GM12878 (cell line): ENCODE data around the gene USP37. TPM values are rescaled to one million over a fixed set of nuclear protein-coding genes. Genes with fewer than 3 reads are reported as not detected.
A peak's percentile ranks its signal among the peaks of the same experiment; 100 is the strongest.

Experiments used
- ATAC-seq: fragments of 200-7000 bp; cut with Tn5 transposase; 3 replicates; pipeline ENCODE4 v1.9.1; 2020; ENCODE audit warnings: mild to moderate bottlenecking, moderate library complexity
- BruUV-seq: library from RNA; stranded (reverse); fragments of 400-500 nt; replicated peaks from 2 replicates; lab custom pipeline; 2021; lab: Mats Ljungman, UMichigan
- CTCF ChIA-PET: fragments of 300-600 bp; sonication (Branson Sonifier 250); formaldehyde crosslinking; extraction: SDS; loops from one replicate; lab custom pipeline; 2021; ENCODE audit warnings: inconsistent platforms; lab: Yijun Ruan, JAX
- POLR2A ChIA-PET: fragments of 350-600 bp; formaldehyde crosslinking; extraction: SDS; loops from one replicate; lab custom pipeline; 2021; ENCODE audit warnings: inconsistent platforms; lab: Charles Lee
- RAD21 ChIA-PET: fragments of 300-600 bp; sonication (Branson Sonifier 250); formaldehyde crosslinking; loops from one replicate; lab custom pipeline; 2023; ENCODE audit warnings: antibody characterized with exemption; ENCODE audit not compliant: unreplicated experiment; lab: Charles Lee
- SMC1A ChIA-PET: fragments of 300-600 bp; sonication (Branson Sonifier 250); formaldehyde crosslinking; loops from one replicate; lab custom pipeline; 2023; ENCODE audit not compliant: unreplicated experiment, uncharacterized antibody; lab: Charles Lee
- DNase-seq: peaks from one replicate; pipeline ENCODE4 v3.0.0-alpha.2; 2011; ENCODE audit warnings: low read depth, low spot score
- FAIRE-seq: peaks from 3 replicates; lab custom pipeline; 2011; peaks lifted over from hg19 to GRCh38; lab: Jason Lieb, UNC
- H2AFZ ChIP-seq: 2 replicates; pipeline ENCODE4 v1.6.0; 2011; ENCODE audit warnings: low read depth, low read length, control low read depth; ENCODE audit not compliant: control insufficient read depth
- H3K27ac ChIP-seq: 2 replicates; pipeline ENCODE4 v1.5.1; 2011; ENCODE audit warnings: control low read depth; ENCODE audit not compliant: control insufficient read depth, insufficient read depth
- H3K27me3 ChIP-seq, 2 experiments: replicated peaks in 1 of 2; 2 replicates each; pipeline versions ENCODE4 v1.6.0 to v1.6.1; 2011; ENCODE audit warnings: low read length in 1 of 2; ENCODE audit not compliant: control insufficient read depth in 2 of 2, insufficient read depth in 2 of 2
- H3K36me3 ChIP-seq, 2 experiments: 2 replicates each; pipeline ENCODE4 v1.5.1; 2011; ENCODE audit warnings: low read length in 1 of 2; ENCODE audit not compliant: control insufficient read depth in 2 of 2, insufficient read depth in 2 of 2
- H3K4me1 ChIP-seq: 2 replicates; pipeline ENCODE4 v1.6.1; 2011; ENCODE audit warnings: mild to moderate bottlenecking, low read length, moderate library complexity, mixed read lengths; ENCODE audit not compliant: control insufficient read depth, insufficient read depth
- H3K4me2 ChIP-seq: 2 replicates; pipeline ENCODE4 v1.6.0; 2011; ENCODE audit warnings: control low read depth; ENCODE audit not compliant: control insufficient read depth, insufficient read depth
- H3K4me3 ChIP-seq: fragments of 200-600 bp; sonication (generic); 2 replicates; pipeline ENCODE4 v1.5.1; 2016
- H3K79me2 ChIP-seq: 2 replicates; pipeline ENCODE4 v1.6.0; 2011; ENCODE audit warnings: low read length; ENCODE audit not compliant: control insufficient read depth, insufficient read depth
- H3K9ac ChIP-seq: 2 replicates; pipeline ENCODE4 v1.8.0; 2011; ENCODE audit warnings: low read length, control low read depth, mixed read lengths; ENCODE audit not compliant: control insufficient read depth, insufficient read depth
- H3K9me3 ChIP-seq: replicated peaks from 3 replicates; pipeline ENCODE4 v1.5.1; 2011; ENCODE audit warnings: mild to moderate bottlenecking, low read length; ENCODE audit not compliant: control insufficient read depth, insufficient read depth
- H4K20me1 ChIP-seq: 2 replicates; pipeline ENCODE4 v1.6.0; 2011; ENCODE audit not compliant: control insufficient read depth, insufficient read depth
- ATF2 ChIP-seq: IDR thresholded peaks from 2 replicates; pipeline ENCODE4 v1.6.1; 2012; ENCODE audit warnings: low read length, inconsistent platforms
- CBFB ChIP-seq: IDR thresholded peaks from 2 replicates; pipeline ENCODE4 v1.6.1; 2016; ENCODE audit warnings: antibody characterized with exemption, low read depth
- CREB1 ChIP-seq: IDR thresholded peaks from 2 replicates; pipeline ENCODE4 v1.6.1; 2012; ENCODE audit warnings: low read depth, mild to moderate bottlenecking, inconsistent platforms
- MEF2B ChIP-seq: fragments of 450-650 bp; IDR thresholded peaks from 2 replicates; pipeline ENCODE4 v1.6.1; 2018; ENCODE audit warnings: mild to moderate bottlenecking, moderate library complexity; ENCODE audit not compliant: partially characterized antibody, poor library complexity, severe bottlenecking
- NR2C1 ChIP-seq: fragments of 450-650 bp; IDR thresholded peaks from 2 replicates; pipeline ENCODE4 v1.6.1; 2017; ENCODE audit warnings: antibody characterized with exemption, mild to moderate bottlenecking, moderate library complexity
- RUNX3 ChIP-seq: IDR thresholded peaks from 2 replicates; pipeline ENCODE4 v1.6.1; 2012; ENCODE audit warnings: low read length, inconsistent platforms
- SMARCA5 ChIP-seq: fragments of 450-650 bp; IDR thresholded peaks from 2 replicates; pipeline ENCODE4 v1.6.1; 2017; ENCODE audit warnings: mild to moderate bottlenecking
- SPI1 ChIP-seq: IDR thresholded peaks from 2 replicates; pipeline ENCODE4 v1.6.1; 2011; ENCODE audit warnings: low read depth, mild to moderate bottlenecking, low read length, moderate library complexity, borderline replicate concordance; ENCODE audit not compliant: insufficient read depth
- ZBTB11 ChIP-seq: fragments of 450-650 bp; formaldehyde crosslinking; IDR thresholded peaks from 2 replicates; pipeline ENCODE4 v1.5.0; 2022; ENCODE audit warnings: mild to moderate bottlenecking, missing genetic modification characterization
- WGBS: methylation state at CpG from one replicate; pipeline ENCODE4 v1.1.6; 2016; ENCODE audit warnings: low lambda C conversion rate; ENCODE audit not compliant: insufficient replicate concordance, insufficient coverage; ENCODE audit errors: missing lambda C conversion rate; 5-methylcytosine and 5-hydroxymethylcytosine counted together
- in situ Hi-C: fragments of 300-500 bp; cut with MboI; formaldehyde crosslinking; loops from 9 replicates; pipeline ENCODE4 v1.14.3; 2018; ENCODE audit warnings: mixed read lengths
- intact Hi-C: fragments of 100-400 bp; cut with micrococcal nuclease; formaldehyde crosslinking; loops from one replicate; pipeline ENCODE4 v1.14.2; 2022; ENCODE audit not compliant: unreplicated experiment
- polyA plus RNA-seq, 11 experiments: library from polyadenylated mRNA; depleted of rRNA in 4 of 11; unstranded in 6 of 11; stranded (reverse) in 5 of 11; fragments of >200 nt; fragmentation: Nextera tagmentation in 4 of 11; fragmentation: Illumina TruSeq in 1 of 11; extraction: Ambion mirVana in 4 of 11; extraction: Trizol in 1 of 11; gene quantifications; 1 replicate in 1 of 11; 2 replicates in 10 of 11; pipeline versions ENCODE4 v1.2.1 to v1.2.3, GENCODE V29; 2011 to 2016; ENCODE audit warnings: inconsistent platforms in 2 of 11, missing spikeins in 2 of 11, low read depth in 1 of 11
- total RNA-seq, 4 experiments: library from RNA; depleted of rRNA in 3 of 4; stranded (reverse); fragments of >200 nt in 3 of 4; fragmentation: Illumina TruSeq in 1 of 4; extraction: Trizol in 1 of 4; gene quantifications; 2 replicates each; pipeline versions ENCODE4 v1.2.1 to v1.2.3, GENCODE V29; 2013 to 2021
- TF ChIP-seq, protein P1 (sequence below): fragments of 450-650 bp; IDR thresholded peaks from 2 replicates; pipeline ENCODE4 v1.6.1; 2017; ENCODE audit warnings: mild to moderate bottlenecking, moderate library complexity
- TF ChIP-seq, protein P2 (sequence below): fragments of 150-350 bp; IDR thresholded peaks from 2 replicates; pipeline ENCODE4 v1.6.1; 2014; ENCODE audit warnings: mild to moderate bottlenecking, low read depth, low read length

Gene USP37
- total and polyA plus RNA-seq, 10 of the 15 experiments (the other 5 are each of a cell fraction or from before 2014, with no cell fraction given) = 2.8 to 16.0 (median 10.4) TPM

DNA sequence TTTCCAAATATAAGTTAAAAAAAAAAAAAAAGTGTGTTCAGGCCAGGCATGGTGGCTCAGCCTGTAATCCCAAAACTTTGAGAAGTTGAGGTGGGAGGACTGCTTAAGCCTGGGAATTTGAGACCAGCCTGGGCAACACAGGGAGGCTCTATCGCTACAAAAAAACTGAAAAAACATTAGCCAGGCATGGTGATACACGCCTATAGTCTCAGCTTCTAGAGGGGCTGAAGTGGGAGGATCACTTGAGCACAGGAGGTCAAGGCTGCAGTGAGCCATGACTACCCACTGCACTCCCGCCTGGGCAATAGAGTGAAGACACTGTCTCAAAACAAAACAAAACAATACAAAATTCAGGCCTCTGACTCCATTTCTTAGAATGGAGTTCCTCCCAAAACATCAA is 9.2 kb downstream of the USP37 start:
- ATAC-seq = peak; percentile 38; the same call in 1 of the 3 replicates
- 93% methylated on average over 3 of the region's 3 CpGs for WGBS

More for the DNA sequence above, 9.2 kb downstream of the USP37 start:
- POLR2A ChIA-PET = interaction anchor here (0.6 to 2.0 kb wide), 2 partner anchors 9 to 52 kb away, joined by 3 to 4 read pairs; partner anchors contain the start of gene USP37
- no TSS peak for BruUV-seq
- Histone ChIP-seq H3K79me2 (peaks cover 9% of the 10 kb centered on the region), H3K4me1 (no peaks in the 10 kb centered on the region), H3K9me3 (no peaks in the 10 kb centered on the region), H4K20me1 (no peaks in the 10 kb centered on the region), H3K9ac (no peak overlapping the region), H3K27ac (no peak overlapping the region), H2AFZ (no peak overlapping the region), H3K4me3 (no peak overlapping the region), H3K27me3 (no peaks in the 10 kb centered on the region), H3K4me2 (no peak overlapping the region), H3K36me3 (peaks cover 2 to 7% of the 10 kb centered on the region in 2 experiments)
- CTCF ChIA-PET = interaction anchor here (0.7 kb wide), 1 partner anchor 12 kb away, joined by 3 read pairs; no protein-coding TSS in a partner anchor
- in situ Hi-C loops (no loop called here), intact Hi-C loops (no loop called here)
- SMC1A ChIA-PET = no interaction called here
- TF ChIP-seq RUNX3 (no peak), ZBTB11 (no peak), NR2C1 (no peak), SMARCA5 (no peak), MEF2B (no peak), ATF2 (no peak), CREB1 (no peak), CBFB (no peak), SPI1 (no peak)
- TF ChIP-seq, protein P1, sequence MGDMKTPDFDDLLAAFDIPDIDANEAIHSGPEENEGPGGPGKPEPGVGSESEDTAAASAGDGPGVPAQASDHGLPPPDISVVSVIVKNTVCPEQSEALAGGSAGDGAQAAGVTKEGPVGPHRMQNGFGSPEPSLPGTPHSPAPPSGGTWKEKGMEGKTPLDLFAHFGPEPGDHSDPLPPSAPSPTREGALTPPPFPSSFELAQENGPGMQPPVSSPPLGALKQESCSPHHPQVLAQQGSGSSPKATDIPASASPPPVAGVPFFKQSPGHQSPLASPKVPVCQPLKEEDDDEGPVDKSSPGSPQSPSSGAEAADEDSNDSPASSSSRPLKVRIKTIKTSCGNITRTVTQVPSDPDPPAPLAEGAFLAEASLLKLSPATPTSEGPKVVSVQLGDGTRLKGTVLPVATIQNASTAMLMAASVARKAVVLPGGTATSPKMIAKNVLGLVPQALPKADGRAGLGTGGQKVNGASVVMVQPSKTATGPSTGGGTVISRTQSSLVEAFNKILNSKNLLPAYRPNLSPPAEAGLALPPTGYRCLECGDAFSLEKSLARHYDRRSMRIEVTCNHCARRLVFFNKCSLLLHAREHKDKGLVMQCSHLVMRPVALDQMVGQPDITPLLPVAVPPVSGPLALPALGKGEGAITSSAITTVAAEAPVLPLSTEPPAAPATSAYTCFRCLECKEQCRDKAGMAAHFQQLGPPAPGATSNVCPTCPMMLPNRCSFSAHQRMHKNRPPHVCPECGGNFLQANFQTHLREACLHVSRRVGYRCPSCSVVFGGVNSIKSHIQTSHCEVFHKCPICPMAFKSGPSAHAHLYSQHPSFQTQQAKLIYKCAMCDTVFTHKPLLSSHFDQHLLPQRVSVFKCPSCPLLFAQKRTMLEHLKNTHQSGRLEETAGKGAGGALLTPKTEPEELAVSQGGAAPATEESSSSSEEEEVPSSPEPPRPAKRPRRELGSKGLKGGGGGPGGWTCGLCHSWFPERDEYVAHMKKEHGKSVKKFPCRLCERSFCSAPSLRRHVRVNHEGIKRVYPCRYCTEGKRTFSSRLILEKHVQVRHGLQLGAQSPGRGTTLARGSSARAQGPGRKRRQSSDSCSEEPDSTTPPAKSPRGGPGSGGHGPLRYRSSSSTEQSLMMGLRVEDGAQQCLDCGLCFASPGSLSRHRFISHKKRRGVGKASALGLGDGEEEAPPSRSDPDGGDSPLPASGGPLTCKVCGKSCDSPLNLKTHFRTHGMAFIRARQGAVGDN = no peak
- TF ChIP-seq, protein P2, sequence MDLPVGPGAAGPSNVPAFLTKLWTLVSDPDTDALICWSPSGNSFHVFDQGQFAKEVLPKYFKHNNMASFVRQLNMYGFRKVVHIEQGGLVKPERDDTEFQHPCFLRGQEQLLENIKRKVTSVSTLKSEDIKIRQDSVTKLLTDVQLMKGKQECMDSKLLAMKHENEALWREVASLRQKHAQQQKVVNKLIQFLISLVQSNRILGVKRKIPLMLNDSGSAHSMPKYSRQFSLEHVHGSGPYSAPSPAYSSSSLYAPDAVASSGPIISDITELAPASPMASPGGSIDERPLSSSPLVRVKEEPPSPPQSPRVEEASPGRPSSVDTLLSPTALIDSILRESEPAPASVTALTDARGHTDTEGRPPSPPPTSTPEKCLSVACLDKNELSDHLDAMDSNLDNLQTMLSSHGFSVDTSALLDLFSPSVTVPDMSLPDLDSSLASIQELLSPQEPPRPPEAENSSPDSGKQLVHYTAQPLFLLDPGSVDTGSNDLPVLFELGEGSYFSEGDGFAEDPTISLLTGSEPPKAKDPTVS = no peak
- FAIRE-seq (no peak), DNase-seq (no peak)
- RAD21 ChIA-PET = no interaction called here
